Left ventricle myocardium inferior (tissue), 1 donor: Measurements from ENCODE around the gene PDE4B. TPM values are rescaled to one million over a fixed set of nuclear protein-coding genes. Genes with fewer than 3 reads are reported as not detected.

Source experiments
- DNase-seq: peaks from one replicate; pipeline ENCODE4 v3.0.0-alpha.2; 2020
- H3K27ac ChIP-seq: fragments of 200-600 bp; replicated peaks from 2 replicates; pipeline ENCODE4 v1.8.0; 2021
- H3K27me3 ChIP-seq: fragments of 200-600 bp; 2 replicates; pipeline ENCODE4 v1.8.0; 2021; ENCODE audit warnings: low read depth
- H3K36me3 ChIP-seq: fragments of 200-600 bp; 2 replicates; pipeline ENCODE4 v1.8.0; 2021
- H3K4me1 ChIP-seq: fragments of 200-600 bp; 2 replicates; pipeline ENCODE4 v1.8.0; 2021
- H3K4me3 ChIP-seq: fragments of 200-600 bp; 2 replicates; pipeline ENCODE4 v1.8.0; 2021; ENCODE audit warnings: mild to moderate bottlenecking, moderate library complexity
- H3K9me3 ChIP-seq: fragments of 200-600 bp; replicated peaks from 2 replicates; pipeline ENCODE4 v1.8.0; 2021
- intact Hi-C: fragments of 100-400 bp; cut with micrococcal nuclease; formaldehyde crosslinking; loops from one replicate; pipeline ENCODE4 v1.11.0; 2022
- total RNA-seq: library from RNA; stranded (reverse); fragmentation: NEBNext Ultra II Directional; extraction: Animal tissue kit (Norgen Biotek cat#: 25700); gene quantifications from one replicate; pipeline ENCODE4 v1.2.1, GENCODE V29; 2021
- TF ChIP-seq, protein P1 (sequence below): fragments of 200-600 bp; IDR thresholded peaks from 2 replicates; pipeline ENCODE4 v1.8.0; 2021; ENCODE audit warnings: antibody characterized with exemption, mild to moderate bottlenecking, borderline replicate concordance
- donor health status: DM: no; HTN: yes; CAD: no; lungs with severe emphysema.

Gene PDE4B
- total RNA-seq, 1 donor from 2014 or later: 3.5 TPM

DNA sequence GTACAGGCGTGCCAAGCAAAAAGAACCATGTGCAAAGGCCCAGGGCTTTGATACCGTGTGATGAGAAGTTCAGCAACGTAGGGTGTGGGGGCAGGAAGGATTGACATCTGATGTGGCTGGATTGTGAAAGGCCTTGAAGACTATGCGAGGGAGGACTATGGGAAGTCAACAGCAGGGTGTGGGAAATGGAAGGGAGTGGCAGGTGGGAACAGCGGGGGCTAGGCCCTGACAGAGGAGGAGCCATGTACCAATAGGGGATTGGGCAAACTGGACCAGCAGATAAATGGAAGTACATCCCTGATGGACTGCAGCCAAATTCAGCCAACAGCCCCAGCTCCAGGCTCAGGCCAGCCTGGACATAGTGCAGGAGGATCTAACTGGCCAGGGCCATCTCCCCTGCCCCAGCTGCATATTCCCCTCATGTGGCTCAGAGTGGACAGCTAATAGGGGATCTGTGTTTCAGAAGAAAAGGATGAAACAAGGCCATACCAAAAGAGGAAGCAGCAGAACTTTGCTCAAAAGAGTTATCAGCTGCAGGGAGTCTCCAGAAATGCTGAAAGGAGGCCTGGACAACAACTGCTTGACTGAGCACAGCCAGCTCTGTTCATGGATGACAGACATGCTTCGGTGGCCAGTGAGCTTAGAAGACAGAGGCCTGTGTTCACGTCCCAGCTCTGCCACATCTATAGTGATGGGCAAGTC, 601.0 kb downstream of the PDE4B start:
- Histone ChIP-seq H3K4me1 (no peaks in the 10 kb centered on the region), H3K9me3 (peaks cover 6% of the 10 kb centered on the region), H3K27ac (no peak overlapping the region), H3K27me3 (no peaks in the 10 kb centered on the region), H3K4me3 (no peak overlapping the region), H3K36me3 (no peaks in the 10 kb centered on the region)
- intact Hi-C loops: no loop called here
- DNase-seq: no peak
- TF ChIP-seq, protein P1, sequence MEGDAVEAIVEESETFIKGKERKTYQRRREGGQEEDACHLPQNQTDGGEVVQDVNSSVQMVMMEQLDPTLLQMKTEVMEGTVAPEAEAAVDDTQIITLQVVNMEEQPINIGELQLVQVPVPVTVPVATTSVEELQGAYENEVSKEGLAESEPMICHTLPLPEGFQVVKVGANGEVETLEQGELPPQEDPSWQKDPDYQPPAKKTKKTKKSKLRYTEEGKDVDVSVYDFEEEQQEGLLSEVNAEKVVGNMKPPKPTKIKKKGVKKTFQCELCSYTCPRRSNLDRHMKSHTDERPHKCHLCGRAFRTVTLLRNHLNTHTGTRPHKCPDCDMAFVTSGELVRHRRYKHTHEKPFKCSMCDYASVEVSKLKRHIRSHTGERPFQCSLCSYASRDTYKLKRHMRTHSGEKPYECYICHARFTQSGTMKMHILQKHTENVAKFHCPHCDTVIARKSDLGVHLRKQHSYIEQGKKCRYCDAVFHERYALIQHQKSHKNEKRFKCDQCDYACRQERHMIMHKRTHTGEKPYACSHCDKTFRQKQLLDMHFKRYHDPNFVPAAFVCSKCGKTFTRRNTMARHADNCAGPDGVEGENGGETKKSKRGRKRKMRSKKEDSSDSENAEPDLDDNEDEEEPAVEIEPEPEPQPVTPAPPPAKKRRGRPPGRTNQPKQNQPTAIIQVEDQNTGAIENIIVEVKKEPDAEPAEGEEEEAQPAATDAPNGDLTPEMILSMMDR: no peak

DNA sequence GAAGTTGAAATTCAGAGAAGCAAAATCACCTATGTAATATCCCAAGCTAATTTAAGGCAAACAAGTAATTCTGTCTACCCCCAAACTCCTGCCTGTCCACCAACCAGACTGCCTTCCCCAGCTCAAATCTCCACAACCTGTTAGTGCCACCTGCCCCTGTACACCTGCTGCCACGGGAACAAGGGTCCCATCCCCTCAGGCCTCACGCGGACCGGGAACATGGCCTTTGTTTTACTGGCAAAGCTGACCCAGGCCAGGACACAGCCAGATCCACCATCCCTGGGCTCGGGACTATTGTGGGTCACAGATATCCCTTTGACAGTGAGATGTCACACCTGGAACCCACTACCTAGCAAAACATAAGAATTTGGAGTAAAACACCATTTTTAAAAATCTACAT, 601.9 kb downstream of the PDE4B start:
- no peaks in the 10 kb centered on the region for H3K36me3 ChIP-seq
- TF ChIP-seq, protein P1: no peak
- no peak overlapping the region for H3K4me3 ChIP-seq
- H3K9me3 ChIP-seq: peaks cover 3% of the 10 kb centered on the region
- intact Hi-C loops: no loop called here
- H3K27ac ChIP-seq: no peak overlapping the region
- no peaks in the 10 kb centered on the region for H3K4me1 ChIP-seq
- no peaks in the 10 kb centered on the region for H3K27me3 ChIP-seq
- no peak for DNase-seq

DNA sequence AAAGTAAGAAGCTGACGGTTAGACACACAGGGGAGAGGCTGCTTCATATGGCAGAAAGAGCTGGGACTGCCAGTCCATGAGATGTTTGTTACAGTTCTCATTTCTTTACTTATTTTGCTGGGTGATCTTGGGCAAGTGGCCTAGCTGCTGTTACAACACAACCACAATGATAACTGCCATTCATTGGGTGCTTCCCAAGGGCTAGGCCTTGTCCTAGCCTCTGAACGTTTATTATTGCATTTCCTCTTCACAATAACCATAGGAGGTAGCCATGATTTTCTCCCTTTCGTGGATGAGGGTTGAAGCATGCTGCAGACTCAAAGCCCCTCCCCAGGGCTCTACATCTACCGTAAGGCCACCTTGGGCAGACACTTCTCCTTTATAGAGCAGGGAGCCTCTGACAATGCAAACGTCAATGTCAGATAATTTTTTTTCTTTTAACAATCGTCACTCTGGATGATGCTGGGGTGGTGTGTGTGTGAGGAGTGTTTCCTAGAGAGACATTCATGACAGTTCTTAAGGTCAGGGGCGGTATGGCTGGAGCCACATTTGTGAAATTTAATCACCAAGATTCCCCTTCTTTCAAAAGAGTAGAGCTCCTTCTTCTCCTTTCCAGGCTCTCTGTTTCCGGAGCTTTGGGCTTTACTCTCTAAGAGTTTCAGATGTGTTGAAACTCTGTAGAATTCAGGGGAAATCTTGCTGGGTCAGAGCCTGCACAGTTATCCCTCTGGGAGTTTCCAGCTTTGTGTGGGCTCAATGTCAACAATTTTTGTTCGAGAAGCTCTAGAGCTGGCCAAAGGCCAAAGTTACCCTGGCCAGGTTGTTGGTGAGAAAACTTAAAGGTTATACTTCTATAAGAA, 602.7 kb downstream of the PDE4B start:
- no peak overlapping the region for H3K4me3 ChIP-seq
- H3K4me1 ChIP-seq: no peaks in the 10 kb centered on the region
- H3K27me3 ChIP-seq: no peaks in the 10 kb centered on the region
- H3K9me3 ChIP-seq: no peaks in the 10 kb centered on the region
- no peak for DNase-seq
- H3K27ac ChIP-seq: no peak overlapping the region
- intact Hi-C loops: no loop called here
- TF ChIP-seq, protein P1: no peak
- no peaks in the 10 kb centered on the region for H3K36me3 ChIP-seq

DNA sequence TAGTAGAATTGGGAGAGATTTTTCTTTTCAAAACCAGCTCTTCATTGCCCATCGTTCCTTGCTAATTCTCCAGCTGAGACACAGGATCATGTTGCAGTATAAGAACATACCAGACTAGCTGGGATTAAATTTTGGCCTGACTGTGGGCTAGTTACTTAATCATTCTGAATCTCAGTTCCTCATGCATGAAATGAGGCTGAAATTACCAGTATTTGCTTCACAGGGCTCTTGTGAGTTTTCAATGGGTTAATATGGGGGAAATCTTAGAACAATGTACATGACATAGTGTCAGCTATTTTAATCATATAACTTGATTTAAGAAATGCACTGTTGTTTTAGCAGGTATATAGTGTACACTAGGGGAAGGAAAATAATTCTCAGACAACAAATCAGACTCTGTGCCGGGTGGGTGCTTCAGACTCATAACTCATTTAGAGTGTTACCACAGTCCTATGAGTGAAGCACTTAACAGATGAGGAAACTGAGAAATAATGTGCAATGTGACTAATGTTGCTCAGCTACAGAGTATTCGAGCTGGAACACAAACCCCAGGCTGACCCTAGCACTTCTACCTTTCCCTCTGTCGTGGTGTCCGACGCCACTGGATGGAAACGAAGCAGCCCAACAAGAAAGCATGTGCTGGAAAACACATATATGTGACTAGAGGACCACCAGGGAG, 603.7 kb downstream of the PDE4B start:
- TF ChIP-seq, protein P1: no peak

DNA sequence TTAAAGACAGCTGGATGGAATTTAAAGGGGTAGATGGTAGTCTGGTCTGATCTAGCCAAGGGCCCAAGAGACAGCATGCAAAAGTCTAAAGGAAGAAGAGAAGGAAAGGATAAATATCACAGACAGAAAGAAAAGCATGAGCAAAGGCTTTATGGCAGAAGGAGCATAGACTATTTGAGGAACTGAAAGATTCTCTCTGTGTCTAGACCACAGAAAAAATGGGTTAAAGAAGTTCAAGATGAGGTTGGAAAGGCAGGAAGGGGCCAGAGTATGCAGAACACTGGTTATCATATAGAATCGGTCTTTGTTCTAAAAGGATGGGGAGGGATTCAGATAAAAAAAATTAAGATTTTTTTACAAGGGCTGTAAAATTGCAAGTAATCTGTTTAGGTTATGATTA, 604.5 kb downstream of the PDE4B start:
- intact Hi-C loops: no loop called here
- TF ChIP-seq, protein P1: no peak
- Histone ChIP-seq H3K27me3 (no peaks in the 10 kb centered on the region), H3K4me3 (no peak overlapping the region), H3K36me3 (no peaks in the 10 kb centered on the region), H3K27ac (no peak overlapping the region), H3K4me1 (peaks cover 10% of the 10 kb centered on the region), H3K9me3 (no peaks in the 10 kb centered on the region)
- no peak for DNase-seq

More for the DNA sequence above, 603.7 kb downstream of the PDE4B start:
- no peaks in the 10 kb centered on the region for H3K9me3 ChIP-seq
- no peaks in the 10 kb centered on the region for H3K27me3 ChIP-seq
- no peak overlapping the region for H3K4me3 ChIP-seq
- no peak overlapping the region for H3K27ac ChIP-seq
- intact Hi-C loops: no loop called here
- H3K4me1 ChIP-seq: peaks cover 2% of the 10 kb centered on the region
- no peak for DNase-seq
- H3K36me3 ChIP-seq: no peaks in the 10 kb centered on the region
